Measurements from ENCODE around the gene PDLIM1. TPM values are rescaled to one million over a fixed set of nuclear protein-coding genes. Genes with fewer than 3 reads are reported as not detected.

PDLIM1 gene
- total and polyA plus RNA-seq, 2 of the 13 experiments (the other 11 are each of a cell fraction or from before 2014, with no cell fraction given), result 119 to 123 TPM

DNA sequence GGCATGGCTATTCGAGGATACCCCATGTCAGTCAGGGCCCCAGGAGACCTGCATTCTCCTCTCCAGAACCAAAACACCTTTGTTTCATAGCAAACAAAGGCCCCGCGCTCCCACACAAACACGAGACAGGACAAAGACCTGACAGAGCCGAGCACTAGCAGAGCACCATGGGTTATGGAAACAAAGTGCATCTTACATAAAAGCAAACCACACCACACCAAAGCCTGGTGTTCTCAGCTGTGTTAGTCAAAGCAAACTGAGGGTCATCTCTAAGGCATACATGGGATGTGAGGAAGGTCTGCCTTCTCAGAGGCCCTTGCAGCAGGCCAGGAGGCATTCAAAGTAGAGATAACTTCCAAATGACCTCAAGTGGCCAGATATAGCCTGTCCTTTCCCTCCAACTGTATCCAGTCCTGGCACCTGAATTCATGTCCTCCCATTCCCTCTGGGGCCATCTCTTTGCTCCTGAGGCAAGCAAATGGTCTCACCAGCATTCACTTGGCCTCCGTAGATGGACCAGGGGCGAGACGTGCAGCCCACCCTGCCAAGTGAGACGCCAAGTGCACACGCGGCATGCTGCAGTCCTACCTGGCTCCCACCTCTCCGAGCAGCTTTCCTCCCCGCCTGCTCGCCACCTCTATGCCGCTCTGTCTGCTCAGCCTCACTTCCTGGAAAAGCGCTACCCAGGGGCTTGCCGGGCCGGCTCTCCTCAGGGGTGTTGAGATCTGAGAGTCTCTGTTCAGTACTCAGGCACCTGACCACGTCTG is 45.3 kb upstream of the PDLIM1 start (continued):
- TF ChIP-seq USF2 (IDR thresholded peaks at IDR 0.05; ENCODE audit: low read depth, low read length) (no peak), USF2 (CRISPR knock-in tag; IDR thresholded peaks at IDR 0.05; ENCODE audit: borderline replicate concordance) (no peak), IRF9 (CRISPR knock-in tag; IDR thresholded peaks at IDR 0.05; ENCODE audit: borderline replicate concordance) (no peak), PRMT3 (CRISPR knock-in tag; IDR thresholded peaks at IDR 0.05; ENCODE audit: borderline replicate concordance, low read depth) (no peak), FOXP1 (IDR thresholded peaks at IDR 0.05) (no peak), FOXP1 (CRISPR knock-in tag; IDR thresholded peaks at IDR 0.05) (peak; percentile 55), ZBTB40 (IDR thresholded peaks at IDR 0.05) (no peak), ZBTB40 (CRISPR knock-in tag; IDR thresholded peaks at IDR 0.05) (no peak)
- TF ChIP-seq, protein P1, sequence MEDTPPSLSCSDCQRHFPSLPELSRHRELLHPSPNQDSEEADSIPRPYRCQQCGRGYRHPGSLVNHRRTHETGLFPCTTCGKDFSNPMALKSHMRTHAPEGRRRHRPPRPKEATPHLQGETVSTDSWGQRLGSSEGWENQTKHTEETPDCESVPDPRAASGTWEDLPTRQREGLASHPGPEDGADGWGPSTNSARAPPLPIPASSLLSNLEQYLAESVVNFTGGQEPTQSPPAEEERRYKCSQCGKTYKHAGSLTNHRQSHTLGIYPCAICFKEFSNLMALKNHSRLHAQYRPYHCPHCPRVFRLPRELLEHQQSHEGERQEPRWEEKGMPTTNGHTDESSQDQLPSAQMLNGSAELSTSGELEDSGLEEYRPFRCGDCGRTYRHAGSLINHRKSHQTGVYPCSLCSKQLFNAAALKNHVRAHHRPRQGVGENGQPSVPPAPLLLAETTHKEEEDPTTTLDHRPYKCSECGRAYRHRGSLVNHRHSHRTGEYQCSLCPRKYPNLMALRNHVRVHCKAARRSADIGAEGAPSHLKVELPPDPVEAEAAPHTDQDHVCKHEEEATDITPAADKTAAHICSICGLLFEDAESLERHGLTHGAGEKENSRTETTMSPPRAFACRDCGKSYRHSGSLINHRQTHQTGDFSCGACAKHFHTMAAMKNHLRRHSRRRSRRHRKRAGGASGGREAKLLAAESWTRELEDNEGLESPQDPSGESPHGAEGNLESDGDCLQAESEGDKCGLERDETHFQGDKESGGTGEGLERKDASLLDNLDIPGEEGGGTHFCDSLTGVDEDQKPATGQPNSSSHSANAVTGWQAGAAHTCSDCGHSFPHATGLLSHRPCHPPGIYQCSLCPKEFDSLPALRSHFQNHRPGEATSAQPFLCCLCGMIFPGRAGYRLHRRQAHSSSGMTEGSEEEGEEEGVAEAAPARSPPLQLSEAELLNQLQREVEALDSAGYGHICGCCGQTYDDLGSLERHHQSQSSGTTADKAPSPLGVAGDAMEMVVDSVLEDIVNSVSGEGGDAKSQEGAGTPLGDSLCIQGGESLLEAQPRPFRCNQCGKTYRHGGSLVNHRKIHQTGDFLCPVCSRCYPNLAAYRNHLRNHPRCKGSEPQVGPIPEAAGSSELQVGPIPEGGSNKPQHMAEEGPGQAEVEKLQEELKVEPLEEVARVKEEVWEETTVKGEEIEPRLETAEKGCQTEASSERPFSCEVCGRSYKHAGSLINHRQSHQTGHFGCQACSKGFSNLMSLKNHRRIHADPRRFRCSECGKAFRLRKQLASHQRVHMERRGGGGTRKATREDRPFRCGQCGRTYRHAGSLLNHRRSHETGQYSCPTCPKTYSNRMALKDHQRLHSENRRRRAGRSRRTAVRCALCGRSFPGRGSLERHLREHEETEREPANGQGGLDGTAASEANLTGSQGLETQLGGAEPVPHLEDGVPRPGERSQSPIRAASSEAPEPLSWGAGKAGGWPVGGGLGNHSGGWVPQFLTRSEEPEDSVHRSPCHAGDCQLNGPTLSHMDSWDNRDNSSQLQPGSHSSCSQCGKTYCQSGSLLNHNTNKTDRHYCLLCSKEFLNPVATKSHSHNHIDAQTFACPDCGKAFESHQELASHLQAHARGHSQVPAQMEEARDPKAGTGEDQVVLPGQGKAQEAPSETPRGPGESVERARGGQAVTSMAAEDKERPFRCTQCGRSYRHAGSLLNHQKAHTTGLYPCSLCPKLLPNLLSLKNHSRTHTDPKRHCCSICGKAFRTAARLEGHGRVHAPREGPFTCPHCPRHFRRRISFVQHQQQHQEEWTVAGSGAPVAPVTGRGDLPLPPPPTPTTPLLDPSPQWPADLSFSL (CRISPR knock-in tag; IDR thresholded peaks at IDR 0.05), result no peak
